HG02759 (cell line): ENCODE data around the gene ZFYVE1.
"Not testable (repeated sequence)": the region's sequence is repeated elsewhere in the genome, so short reads cannot be mapped to it uniquely, and the experiment has no call there.

Experiments
- ATAC-seq: cut with Tn5 transposase; IDR thresholded peaks from one replicate; pipeline ENCODE4 v1.9.1; 2021; ENCODE audit warnings: mild to moderate bottlenecking, moderate library complexity; ENCODE audit not compliant: unreplicated experiment

ZFYVE1 gene, protein sequence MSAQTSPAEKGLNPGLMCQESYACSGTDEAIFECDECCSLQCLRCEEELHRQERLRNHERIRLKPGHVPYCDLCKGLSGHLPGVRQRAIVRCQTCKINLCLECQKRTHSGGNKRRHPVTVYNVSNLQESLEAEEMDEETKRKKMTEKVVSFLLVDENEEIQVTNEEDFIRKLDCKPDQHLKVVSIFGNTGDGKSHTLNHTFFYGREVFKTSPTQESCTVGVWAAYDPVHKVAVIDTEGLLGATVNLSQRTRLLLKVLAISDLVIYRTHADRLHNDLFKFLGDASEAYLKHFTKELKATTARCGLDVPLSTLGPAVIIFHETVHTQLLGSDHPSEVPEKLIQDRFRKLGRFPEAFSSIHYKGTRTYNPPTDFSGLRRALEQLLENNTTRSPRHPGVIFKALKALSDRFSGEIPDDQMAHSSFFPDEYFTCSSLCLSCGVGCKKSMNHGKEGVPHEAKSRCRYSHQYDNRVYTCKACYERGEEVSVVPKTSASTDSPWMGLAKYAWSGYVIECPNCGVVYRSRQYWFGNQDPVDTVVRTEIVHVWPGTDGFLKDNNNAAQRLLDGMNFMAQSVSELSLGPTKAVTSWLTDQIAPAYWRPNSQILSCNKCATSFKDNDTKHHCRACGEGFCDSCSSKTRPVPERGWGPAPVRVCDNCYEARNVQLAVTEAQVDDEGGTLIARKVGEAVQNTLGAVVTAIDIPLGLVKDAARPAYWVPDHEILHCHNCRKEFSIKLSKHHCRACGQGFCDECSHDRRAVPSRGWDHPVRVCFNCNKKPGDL

GRCh38 chr14:73026845-73027542 is at the start of gene ZFYVE1:
ZFYVE1 (minus strand) TSS chr14:73027106; CDS start chr14:73024508, 2,598 bp downstream.
- ATAC-seq, result peak; percentile 99

GRCh38 chr14:73069585-73069984 is 42.7 kb upstream of the ZFYVE1 start:
- no peak for ATAC-seq

DNA sequence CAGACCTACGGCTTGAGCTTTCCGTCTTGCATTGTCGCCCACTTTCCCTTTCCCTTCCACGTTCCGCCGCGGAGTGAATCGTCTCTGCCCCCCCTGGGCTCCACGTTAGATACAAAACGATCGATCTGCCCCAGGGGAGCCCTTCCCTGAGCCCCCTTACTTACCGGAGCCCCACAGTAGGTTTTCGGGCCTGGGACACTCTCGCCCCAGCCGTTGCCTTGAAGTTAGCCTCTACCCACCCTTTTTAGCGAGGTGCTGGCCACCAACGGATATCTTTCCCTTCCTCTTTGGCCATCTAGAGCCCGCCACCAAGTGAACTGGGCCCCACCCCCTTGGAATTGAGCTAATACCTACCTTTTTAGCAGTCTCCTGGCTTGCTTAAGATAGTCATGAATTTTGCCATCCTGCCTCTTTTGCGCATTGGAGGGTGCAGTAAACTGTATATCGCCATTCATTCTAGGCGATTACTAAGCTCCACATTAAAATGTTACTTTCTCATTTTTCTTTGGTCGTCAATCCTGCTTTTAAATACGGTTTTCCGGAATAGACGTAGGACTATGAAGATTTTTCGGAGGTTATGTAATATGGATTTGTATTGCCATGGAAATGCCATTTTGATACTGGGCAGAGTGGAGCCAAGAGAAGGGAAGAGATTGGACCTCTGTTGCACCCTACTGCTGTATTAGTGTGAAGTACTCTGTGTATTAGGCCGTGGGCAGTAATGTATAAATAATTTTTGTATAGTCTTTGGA is 32.2 kb upstream of the ZFYVE1 start:
- peak; percentile 11 for ATAC-seq

DNA sequence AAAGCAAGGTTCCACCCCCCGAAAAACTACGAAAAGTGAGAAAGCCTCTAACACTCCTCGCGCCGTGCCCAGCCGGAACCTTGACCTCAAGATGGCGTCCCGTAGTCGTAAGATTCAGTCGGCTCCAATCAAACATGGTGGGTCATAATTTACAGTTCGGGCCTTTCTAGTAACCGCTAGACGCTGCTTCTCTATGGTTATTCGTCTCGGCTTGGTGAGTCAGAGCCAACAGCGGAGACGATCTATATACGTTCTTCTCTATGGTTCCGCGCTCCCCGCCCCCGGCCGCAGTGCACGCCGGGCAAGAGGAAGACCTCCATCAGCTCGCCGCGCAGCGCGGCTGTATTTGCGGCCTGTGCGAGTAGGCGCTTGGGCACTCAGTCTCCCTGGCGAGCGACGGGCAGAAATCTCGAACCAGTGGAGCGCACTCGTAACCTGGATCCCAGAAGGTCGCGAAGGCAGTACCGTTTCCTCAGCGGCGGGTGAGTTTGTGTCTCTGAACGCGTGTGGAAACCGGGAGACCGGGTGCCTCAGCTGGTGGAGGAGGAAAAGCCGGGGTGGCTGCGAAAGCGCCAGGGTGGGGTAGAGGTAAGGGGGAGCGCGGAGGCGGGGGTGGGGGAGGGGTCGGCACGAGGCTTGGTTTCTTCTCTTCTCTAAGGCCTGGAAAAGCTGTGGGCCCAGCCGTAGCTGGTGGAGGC is 31.5 kb upstream of the ZFYVE1 start, which contains the start of gene RBM25:
Gene RBM25 (plus strand): TSS at position 311 of the 698 bp plus-strand sequence. CDS start 13,108 bp downstream, outside the sequence.
- peak; percentile 95 for ATAC-seq

GRCh38 chr14:73057944-73058223 is 31.0 kb upstream of the ZFYVE1 start:
- ATAC-seq, result no peak

DNA sequence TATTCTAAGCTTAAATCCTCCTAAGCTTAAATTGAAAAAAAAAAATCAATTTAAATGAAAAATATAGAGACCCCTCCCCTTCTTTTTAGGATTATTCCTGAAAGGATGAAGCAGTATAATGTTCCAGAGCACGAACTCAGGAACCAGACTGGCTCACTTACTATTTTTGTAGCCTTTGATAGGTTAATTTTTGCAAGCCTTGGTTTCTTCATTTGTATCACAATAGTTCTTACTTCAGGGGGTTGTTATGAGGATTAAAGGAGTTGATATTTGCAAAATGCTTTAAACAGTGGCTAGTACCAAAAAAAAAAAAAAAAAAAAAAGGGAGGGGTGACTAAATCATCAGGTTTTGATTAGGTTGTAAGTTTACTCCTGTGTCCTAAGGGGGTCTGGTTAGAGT is 28.3 kb upstream of the ZFYVE1 start:
- ATAC-seq, result no peak

- ATAC-seq, result no peak
Measured at GRCh38 chr14:73049428-73049827, 22.5 kb upstream of the ZFYVE1 start.

- no peak for ATAC-seq
Measured at GRCh38 chr14:73047808-73048207, 20.9 kb upstream of the ZFYVE1 start.

- not testable (repeated sequence) for ATAC-seq
Measured at GRCh38 chr14:73036706-73037450, 10.0 kb upstream of the ZFYVE1 start.

DNA sequence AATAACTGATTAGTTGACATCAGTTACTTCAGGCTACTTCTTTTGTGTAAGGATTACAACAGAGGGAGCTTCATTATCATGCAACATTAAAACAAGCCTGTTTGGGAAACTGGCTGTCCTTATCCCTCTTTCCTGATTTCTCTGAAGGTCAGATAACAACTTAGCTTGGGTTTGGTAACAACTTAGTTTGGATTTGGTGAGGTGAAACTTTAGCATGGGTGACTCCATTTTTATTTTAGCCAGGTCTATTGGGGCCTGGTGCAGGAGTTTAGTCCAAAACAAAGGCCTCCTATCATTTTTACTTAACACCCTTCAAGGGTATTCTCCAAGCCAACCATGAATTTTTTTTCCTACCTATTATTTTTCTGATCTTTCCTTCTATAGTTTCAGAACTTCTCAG is 1.1 kb upstream of the ZFYVE1 start:
- ATAC-seq, result no peak

- no peak for ATAC-seq
Measured at GRCh38 chr14:73027546-73027945, 640 bp upstream of the ZFYVE1 start.

DNA sequence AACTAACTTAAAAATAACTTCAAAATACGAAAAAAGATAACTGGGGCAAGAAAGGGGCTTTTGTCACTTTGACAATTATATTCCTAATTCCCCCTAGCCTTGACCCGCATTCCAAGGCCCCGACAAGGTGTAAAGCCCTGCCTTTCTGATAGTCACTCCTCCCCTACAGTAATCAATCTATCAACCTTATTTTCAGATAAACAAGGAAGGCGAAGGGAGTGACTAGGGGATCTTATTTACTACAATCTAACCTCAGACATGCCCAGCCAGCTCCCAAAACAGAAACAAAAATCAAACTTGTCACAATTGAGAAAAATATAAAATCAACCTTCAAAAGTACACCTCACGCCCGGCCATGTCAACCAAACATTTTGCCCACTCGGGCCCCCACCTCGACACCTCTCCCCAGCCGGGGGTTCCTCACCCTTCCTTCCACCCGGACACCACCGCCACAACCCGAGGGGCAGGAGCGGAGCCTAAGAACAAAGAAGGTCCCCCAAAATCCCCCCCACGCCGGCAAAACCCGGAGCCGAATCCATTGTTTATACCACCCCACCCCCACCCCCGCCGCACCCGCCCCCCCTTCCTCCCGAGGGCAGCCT is 562 bp downstream of the ZFYVE1 start:
- ATAC-seq, result no peak

GRCh38 chr14:73025544-73025943 is 1.4 kb downstream of the ZFYVE1 start:
- no peak for ATAC-seq

- ATAC-seq, result no peak
Measured at GRCh38 chr14:73022051-73022450, 4.9 kb downstream of the ZFYVE1 start.

GRCh38 chr14:73016011-73016410 is 10.9 kb downstream of the ZFYVE1 start:
- not testable (repeated sequence) for ATAC-seq

GRCh38 chr14:73015552-73015951 is 11.4 kb downstream of the ZFYVE1 start:
- ATAC-seq, result not testable (repeated sequence)

- peak; percentile 86 for ATAC-seq
Measured at GRCh38 chr14:73014105-73014504, 12.8 kb downstream of the ZFYVE1 start.

GRCh38 chr14:73011189-73011588 is 15.7 kb downstream of the ZFYVE1 start:
- ATAC-seq, result not testable (repeated sequence)

DNA sequence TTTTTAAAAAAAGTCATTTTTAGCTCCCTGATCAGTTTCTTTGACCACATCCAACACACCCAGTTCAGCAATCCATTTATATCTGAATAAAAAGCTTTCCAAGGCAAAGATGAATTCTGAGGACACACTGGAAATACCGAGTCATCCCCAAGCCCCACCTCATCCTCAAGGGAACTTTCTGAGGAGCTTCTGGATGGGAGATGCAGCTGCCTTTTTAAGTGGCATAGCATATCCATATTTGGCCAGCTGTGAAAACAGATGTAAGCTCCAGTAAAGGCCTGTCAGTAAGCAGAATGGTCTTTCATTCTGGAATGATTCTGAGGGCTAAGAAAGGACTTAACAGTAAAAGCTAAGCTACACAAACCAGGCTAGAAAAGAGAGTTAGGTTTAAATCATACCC is 18.4 kb downstream of the ZFYVE1 start:
- no peak for ATAC-seq
